HCT116 (cell line): ENCODE data around the gene AK2.

Experiments
- CEBPB ChIP-seq: IDR thresholded peaks from 2 replicates; pipeline ENCODE4 v1.6.1; 2012; ENCODE audit warnings: low read depth
- CTCF ChIP-seq, 3 experiments: fragments of 200-600 bp in 1 of 3; sonication (generic) in 1 of 3; IDR thresholded peaks in 2 of 3; conservative IDR thresholded peaks in 1 of 3; 2 replicates each; pipeline ENCODE4 v1.5.1; 2012 to 2017; ENCODE audit warnings: low read depth in 2 of 3, low read length in 2 of 3, antibody characterized with exemption in 1 of 3, borderline replicate concordance in 1 of 3, control low read depth in 1 of 3, mild to moderate bottlenecking in 1 of 3, mixed read lengths in 1 of 3, mixed run types in 1 of 3, moderate library complexity in 1 of 3; ENCODE audit not compliant: insufficient read depth in 1 of 3
- EGR1 ChIP-seq: IDR thresholded peaks from 2 replicates; pipeline ENCODE4 v1.6.1; 2012; ENCODE audit warnings: low read depth
- EZH2 ChIP-seq: fragments of 200-600 bp; sonication (generic); IDR thresholded peaks from 2 replicates; pipeline ENCODE4 v1.6.1; 2017; ENCODE audit warnings: antibody characterized with exemption, mixed run types
- EZH2phosphoT487 ChIP-seq: fragments of 200-600 bp; IDR thresholded peaks from 2 replicates; pipeline ENCODE4 v1.6.1; 2018; ENCODE audit warnings: antibody characterized with exemption, borderline replicate concordance
- JUND ChIP-seq: IDR thresholded peaks from 2 replicates; pipeline ENCODE4 v1.6.1; 2012
- POLR2A ChIP-seq: IDR thresholded peaks from 2 replicates; pipeline ENCODE4 v1.7.0; 2011; ENCODE audit warnings: borderline replicate concordance; ENCODE audit not compliant: insufficient read depth, insufficient read length; ENCODE audit errors: extremely low read depth
- POLR2AphosphoS5 ChIP-seq: IDR thresholded peaks from 2 replicates; pipeline ENCODE4 v1.6.1; 2011; ENCODE audit warnings: mild to moderate bottlenecking, low read depth, low read length, moderate library complexity
- RAD21 ChIP-seq: IDR thresholded peaks from 2 replicates; pipeline ENCODE4 v1.6.1; 2012; ENCODE audit warnings: low read depth, mild to moderate bottlenecking
- SIN3A ChIP-seq: IDR thresholded peaks from 2 replicates; pipeline ENCODE4 v1.6.1; 2012; ENCODE audit warnings: low read depth
- TCF7L2 ChIP-seq: IDR thresholded peaks from 2 replicates; pipeline ENCODE4 v1.7.0; 2011; ENCODE audit warnings: borderline replicate concordance, inconsistent platforms; ENCODE audit not compliant: insufficient read depth, insufficient read length; ENCODE audit errors: extremely low read depth
- ZBTB33 ChIP-seq: IDR thresholded peaks from 2 replicates; pipeline ENCODE4 v1.6.1; 2011; ENCODE audit warnings: mild to moderate bottlenecking, low read length, moderate library complexity; ENCODE audit not compliant: insufficient replicate concordance; ENCODE audit errors: extremely low read depth
- ZNF274 ChIP-seq: fragments of 200-500 bp; sonication (Bioruptor generic); IDR thresholded peaks from 2 replicates; pipeline ENCODE4 v1.6.1; 2014; ENCODE audit warnings: mild to moderate bottlenecking, low read depth, low read length, inconsistent platforms
- TF ChIP-seq, protein P1 (sequence below): IDR thresholded peaks from 2 replicates; pipeline ENCODE4 v1.6.1; 2012

DNA sequence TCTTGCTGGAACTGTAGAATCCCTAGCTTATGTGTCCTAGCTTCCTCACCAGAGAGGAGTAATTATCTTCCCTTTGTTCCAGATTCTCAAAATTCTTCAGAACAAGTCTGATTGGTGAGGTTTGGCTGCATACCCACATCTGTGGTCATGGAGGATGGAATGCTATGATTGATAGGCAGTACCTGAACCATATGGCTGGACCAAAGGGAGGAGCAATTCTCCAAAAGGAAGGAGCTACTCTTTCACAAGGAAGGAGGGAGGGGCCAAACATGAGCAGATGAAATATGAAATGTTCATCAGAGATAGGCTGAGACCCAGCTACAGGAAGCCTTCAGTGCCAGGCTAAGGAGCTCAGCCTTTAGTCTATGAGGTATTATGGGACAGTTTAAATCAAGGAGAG is 67.1 kb downstream of the AK2 start:
- no peak for TF ChIP-seq CTCF (IDR thresholded peaks at IDR 0.05 in 2 of 3, conservative IDR thresholded peaks at IDR 0.05 in 1 of 3; ENCODE audit: borderline replicate concordance in 1 of 3, insufficient read depth in 1 of 3, low read depth in 2 of 3, low read length in 2 of 3)
- TF ChIP-seq POLR2A = no peak
- TF ChIP-seq POLR2AphosphoS5 = no peak
- no peak for TF ChIP-seq CEBPB
- TF ChIP-seq EZH2phosphoT487 = no peak
- no peak for TF ChIP-seq EZH2
- TF ChIP-seq JUND = no peak
- TF ChIP-seq, protein P1, sequence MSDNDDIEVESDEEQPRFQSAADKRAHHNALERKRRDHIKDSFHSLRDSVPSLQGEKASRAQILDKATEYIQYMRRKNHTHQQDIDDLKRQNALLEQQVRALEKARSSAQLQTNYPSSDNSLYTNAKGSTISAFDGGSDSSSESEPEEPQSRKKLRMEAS = no peak
- TF ChIP-seq TCF7L2 = no peak
- no peak for TF ChIP-seq ZNF274
- TF ChIP-seq ZBTB33 = no peak
- TF ChIP-seq RAD21 = no peak
- no peak for TF ChIP-seq EGR1
- no peak for TF ChIP-seq SIN3A
